Measurements from ENCODE around the gene KCNQ1.

KCNQ1 gene

GRCh38 chr11:2413742-2414579, 30.8 kb upstream of the KCNQ1 start:
- Histone ChIP-seq H3K9ac (ENCODE audit: low read length) (no peak overlapping the region), H3K27me3 (ENCODE audit: low read length) (no peaks in the 10 kb centered on the region), H4K20me1 (ENCODE audit: low read depth, low read length) (no peaks in the 10 kb centered on the region), H3K9me3 (ENCODE audit: insufficient read depth, low read length) (no peaks in the 10 kb centered on the region), H3K79me2 (ENCODE audit: insufficient read depth, low read length) (no peaks in the 10 kb centered on the region), H3K4me3 (ENCODE audit: insufficient read depth, low read length, poor library complexity, severe bottlenecking) (no peak overlapping the region), H3K4me2 (ENCODE audit: low read depth, low read length, poor library complexity, severe bottlenecking) (no peak overlapping the region), H2AFZ (ENCODE audit: low read depth, low read length, severe bottlenecking) (no peak overlapping the region), H3K27ac (ENCODE audit: low read depth, low read length) (no peak overlapping the region), H3K36me3 (ENCODE audit: low read length) (no peaks in the 10 kb centered on the region), H3F3A (ENCODE audit: insufficient read depth) (no peaks in the 10 kb centered on the region), H3K9me2 (replicated peaks; ENCODE audit: insufficient read depth, low read length) (no peaks in the 10 kb centered on the region)
- TF ChIP-seq CTCF (IDR thresholded peaks at IDR 0.05; ENCODE audit: insufficient read depth, low read length, poor library complexity, severe bottlenecking) = no peak
- no peak for TF ChIP-seq EZH2phosphoT487 (conservative IDR thresholded peaks at IDR 0.05; ENCODE audit: low read length)

DNA sequence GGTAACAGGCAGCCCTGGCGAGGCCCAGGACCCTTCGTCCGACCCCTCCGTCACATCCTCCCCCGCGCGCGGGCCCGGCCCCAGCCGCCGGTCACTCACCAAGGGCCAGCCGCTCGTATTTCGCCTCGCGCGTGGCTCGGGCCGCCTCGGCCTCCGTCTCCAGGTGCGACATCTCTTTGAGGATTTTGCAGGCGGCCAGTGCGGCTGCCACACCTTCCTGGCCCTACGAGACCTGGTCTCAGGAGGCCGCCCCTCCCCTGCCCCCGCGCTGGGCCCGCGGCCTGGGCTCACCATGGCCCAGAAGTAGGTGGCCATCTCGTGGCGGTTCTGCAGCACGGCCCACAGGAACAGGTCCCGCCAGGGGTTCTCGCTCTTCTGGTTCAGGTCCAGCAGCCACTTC, 30.2 kb upstream of the KCNQ1 start:
- Histone ChIP-seq H3K27me3 (ENCODE audit: low read length) (no peaks in the 10 kb centered on the region), H3K79me2 (ENCODE audit: insufficient read depth, low read length) (no peaks in the 10 kb centered on the region), H3K36me3 (ENCODE audit: low read length) (no peaks in the 10 kb centered on the region), H3K4me3 (ENCODE audit: insufficient read depth, low read length, poor library complexity, severe bottlenecking) (no peak overlapping the region), H2AFZ (ENCODE audit: low read depth, low read length, severe bottlenecking) (no peak overlapping the region), H4K20me1 (ENCODE audit: low read depth, low read length) (no peaks in the 10 kb centered on the region), H3F3A (ENCODE audit: insufficient read depth) (no peaks in the 10 kb centered on the region), H3K27ac (ENCODE audit: low read depth, low read length) (no peak overlapping the region), H3K4me2 (ENCODE audit: low read depth, low read length, poor library complexity, severe bottlenecking) (no peak overlapping the region), H3K9me2 (replicated peaks; ENCODE audit: insufficient read depth, low read length) (no peaks in the 10 kb centered on the region), H3K9me3 (ENCODE audit: insufficient read depth, low read length) (no peaks in the 10 kb centered on the region), H3K9ac (ENCODE audit: low read length) (no peak overlapping the region)
- TF ChIP-seq EZH2phosphoT487 (conservative IDR thresholded peaks at IDR 0.05; ENCODE audit: low read length) = no peak

DNA sequence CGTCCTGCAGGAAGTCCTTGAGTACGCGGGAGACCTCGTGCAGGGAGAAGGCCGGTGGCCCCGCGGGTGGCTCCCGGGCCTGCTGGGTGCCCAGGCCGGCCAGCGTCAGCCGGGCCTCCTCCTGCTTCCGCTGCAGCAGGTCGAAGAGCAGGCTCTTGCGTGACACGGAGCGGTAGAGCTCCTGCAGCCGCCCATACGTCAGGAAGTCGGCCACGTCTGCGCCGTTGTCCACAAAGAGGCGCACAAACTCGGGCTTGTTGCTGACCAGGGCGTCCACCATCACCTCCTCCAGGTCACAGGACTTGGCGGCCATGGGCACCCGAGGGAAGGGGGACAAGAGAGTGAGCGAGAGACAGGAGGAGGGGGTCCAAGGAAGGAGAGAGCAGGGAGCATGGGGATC, 29.6 kb upstream of the KCNQ1 start:
- Histone ChIP-seq H4K20me1 (ENCODE audit: low read depth, low read length) (no peaks in the 10 kb centered on the region), H3K27ac (ENCODE audit: low read depth, low read length) (no peak overlapping the region), H3K4me3 (ENCODE audit: insufficient read depth, low read length, poor library complexity, severe bottlenecking) (no peak overlapping the region), H3K9ac (ENCODE audit: low read length) (no peak overlapping the region), H3K4me2 (ENCODE audit: low read depth, low read length, poor library complexity, severe bottlenecking) (no peak overlapping the region), H3F3A (ENCODE audit: insufficient read depth) (no peaks in the 10 kb centered on the region), H2AFZ (ENCODE audit: low read depth, low read length, severe bottlenecking) (no peak overlapping the region), H3K9me2 (replicated peaks; ENCODE audit: insufficient read depth, low read length) (no peaks in the 10 kb centered on the region), H3K27me3 (ENCODE audit: low read length) (no peaks in the 10 kb centered on the region), H3K9me3 (ENCODE audit: insufficient read depth, low read length) (no peaks in the 10 kb centered on the region), H3K79me2 (ENCODE audit: insufficient read depth, low read length) (no peaks in the 10 kb centered on the region), H3K36me3 (ENCODE audit: low read length) (no peaks in the 10 kb centered on the region)
- no peak for TF ChIP-seq EZH2phosphoT487 (conservative IDR thresholded peaks at IDR 0.05; ENCODE audit: low read length)

GRCh38 chr11:2415601-2416380, 29.0 kb upstream of the KCNQ1 start:
- H3K36me3 ChIP-seq (ENCODE audit: low read length) = no peaks in the 10 kb centered on the region
- no peaks in the 10 kb centered on the region for H3K27me3 ChIP-seq (ENCODE audit: low read length)
- TF ChIP-seq EZH2phosphoT487 (conservative IDR thresholded peaks at IDR 0.05; ENCODE audit: low read length) = no peak
- TF ChIP-seq CTCF (IDR thresholded peaks at IDR 0.05; ENCODE audit: insufficient read depth, low read length, poor library complexity, severe bottlenecking) = no peak
- no peak overlapping the region for H3K4me2 ChIP-seq (ENCODE audit: low read depth, low read length, poor library complexity, severe bottlenecking)
- H3K79me2 ChIP-seq (ENCODE audit: insufficient read depth, low read length) = no peaks in the 10 kb centered on the region
- H3F3A ChIP-seq (ENCODE audit: insufficient read depth) = no peaks in the 10 kb centered on the region
- H3K9me3 ChIP-seq (ENCODE audit: insufficient read depth, low read length) = no peaks in the 10 kb centered on the region
- no peak overlapping the region for H3K9ac ChIP-seq (ENCODE audit: low read length)
- H3K27ac ChIP-seq (ENCODE audit: low read depth, low read length) = no peak overlapping the region
- H2AFZ ChIP-seq (ENCODE audit: low read depth, low read length, severe bottlenecking) = no peak overlapping the region
- H4K20me1 ChIP-seq (ENCODE audit: low read depth, low read length) = no peaks in the 10 kb centered on the region
- no peaks in the 10 kb centered on the region for H3K9me2 ChIP-seq (replicated peaks; ENCODE audit: insufficient read depth, low read length)
- H3K4me3 ChIP-seq (ENCODE audit: insufficient read depth, low read length, poor library complexity, severe bottlenecking) = no peak overlapping the region
